GM06990 (cell line): ENCODE measurements around the gene OR6Q1.

Experiments
- DNase-seq: peaks from one replicate; pipeline ENCODE4 v3.0.0-alpha.2; 2011; ENCODE audit not compliant: insufficient read length; ENCODE audit errors: extremely low read depth
- H3K27me3 ChIP-seq: replicated peaks from 2 replicates; pipeline ENCODE4 v1.6.0; 2011; ENCODE audit warnings: low read length; ENCODE audit not compliant: control insufficient read depth, insufficient read depth
- H3K36me3 ChIP-seq: 2 replicates; pipeline ENCODE4 v1.5.1; 2011; ENCODE audit warnings: low read length; ENCODE audit not compliant: control insufficient read depth, insufficient read depth
- H3K4me3 ChIP-seq: replicated peaks from 2 replicates; pipeline ENCODE4 v1.5.1; 2011; ENCODE audit warnings: low read depth, mild to moderate bottlenecking, control low read depth, low read length
- TF ChIP-seq, protein P1 (sequence below): IDR thresholded peaks from 2 replicates; pipeline ENCODE4 v1.5.1; 2011; ENCODE audit warnings: low read length, control low read depth, mild to moderate bottlenecking, inconsistent platforms; ENCODE audit not compliant: insufficient read depth, poor library complexity, severe bottlenecking

OR6Q1 gene

DNA sequence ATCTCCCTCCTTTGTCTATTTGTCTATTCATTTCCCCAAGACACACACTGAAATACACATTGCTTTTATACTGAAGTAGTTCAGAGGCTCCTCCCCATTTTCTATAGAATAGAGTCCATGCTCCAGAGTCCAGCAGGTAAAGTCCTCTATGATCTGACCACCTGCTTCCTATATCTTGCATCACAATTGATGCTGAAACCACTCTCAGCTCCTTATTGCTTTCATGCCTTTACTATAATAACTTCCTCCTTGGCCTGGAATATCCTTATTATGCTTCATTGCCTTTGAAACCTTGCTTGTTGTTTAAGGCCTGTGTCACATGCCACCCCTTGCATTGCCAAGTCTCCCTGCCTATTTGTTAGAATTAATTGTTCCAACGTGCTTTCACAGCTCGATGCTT lies 12.6 kb downstream of the OR6Q1 start:
- Histone ChIP-seq H3K27me3 (no peaks in the 10 kb centered on the region; the same call in 1 of the 2 replicates), H3K4me3 (no peak overlapping the region), H3K36me3 (no peaks in the 10 kb centered on the region)
- no peak for DNase-seq
- TF ChIP-seq, protein P1, sequence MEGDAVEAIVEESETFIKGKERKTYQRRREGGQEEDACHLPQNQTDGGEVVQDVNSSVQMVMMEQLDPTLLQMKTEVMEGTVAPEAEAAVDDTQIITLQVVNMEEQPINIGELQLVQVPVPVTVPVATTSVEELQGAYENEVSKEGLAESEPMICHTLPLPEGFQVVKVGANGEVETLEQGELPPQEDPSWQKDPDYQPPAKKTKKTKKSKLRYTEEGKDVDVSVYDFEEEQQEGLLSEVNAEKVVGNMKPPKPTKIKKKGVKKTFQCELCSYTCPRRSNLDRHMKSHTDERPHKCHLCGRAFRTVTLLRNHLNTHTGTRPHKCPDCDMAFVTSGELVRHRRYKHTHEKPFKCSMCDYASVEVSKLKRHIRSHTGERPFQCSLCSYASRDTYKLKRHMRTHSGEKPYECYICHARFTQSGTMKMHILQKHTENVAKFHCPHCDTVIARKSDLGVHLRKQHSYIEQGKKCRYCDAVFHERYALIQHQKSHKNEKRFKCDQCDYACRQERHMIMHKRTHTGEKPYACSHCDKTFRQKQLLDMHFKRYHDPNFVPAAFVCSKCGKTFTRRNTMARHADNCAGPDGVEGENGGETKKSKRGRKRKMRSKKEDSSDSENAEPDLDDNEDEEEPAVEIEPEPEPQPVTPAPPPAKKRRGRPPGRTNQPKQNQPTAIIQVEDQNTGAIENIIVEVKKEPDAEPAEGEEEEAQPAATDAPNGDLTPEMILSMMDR = no peak

DNA sequence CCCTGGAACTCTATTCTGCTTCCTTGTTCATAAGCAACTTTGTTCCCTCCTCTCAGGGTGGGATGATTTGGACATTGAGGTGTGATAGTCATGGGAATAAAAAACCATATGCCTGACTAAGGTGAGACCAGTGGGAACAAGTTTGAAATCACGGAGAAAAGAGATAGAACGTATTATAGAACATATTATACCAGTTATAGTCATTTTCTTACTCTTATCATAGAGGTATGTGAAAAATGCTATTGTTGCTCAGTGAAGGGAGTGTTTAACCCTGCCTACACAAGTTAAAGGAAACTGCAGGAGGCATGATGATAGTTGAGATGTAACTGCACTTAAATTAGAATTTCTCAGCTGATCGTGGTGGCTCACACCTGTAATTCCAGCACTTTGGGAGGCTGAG lies 15.5 kb downstream of the OR6Q1 start:
- H3K4me3 ChIP-seq = no peak overlapping the region
- H3K36me3 ChIP-seq = no peaks in the 10 kb centered on the region
- DNase-seq = no peak
- TF ChIP-seq, protein P1 = no peak
- no peaks in the 10 kb centered on the region; the same call in 1 of the 2 replicates for H3K27me3 ChIP-seq

DNA sequence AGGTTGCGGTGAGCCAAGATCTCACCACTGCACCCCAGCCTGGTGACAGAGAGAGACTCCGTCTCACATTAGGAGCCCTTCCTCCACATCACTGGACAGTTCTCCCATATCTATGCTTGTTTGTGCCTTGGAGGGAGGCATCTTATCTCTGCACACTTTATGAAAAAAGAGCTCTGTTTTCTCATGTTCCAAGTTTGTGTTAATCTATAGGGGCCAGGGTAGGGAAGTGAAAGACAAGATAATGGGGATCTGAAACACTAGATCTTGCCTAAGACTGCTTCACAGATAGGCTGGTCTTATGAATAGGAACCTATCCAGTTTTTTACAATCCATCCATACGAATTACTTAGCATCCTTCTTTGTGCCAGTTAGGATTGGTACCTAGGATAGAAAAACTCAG lies 17.1 kb downstream of the OR6Q1 start:
- no peak for DNase-seq
- Histone ChIP-seq H3K36me3 (no peaks in the 10 kb centered on the region), H3K27me3 (no peaks in the 10 kb centered on the region; the same call in 1 of the 2 replicates), H3K4me3 (no peak overlapping the region)
- TF ChIP-seq, protein P1 = no peak

DNA sequence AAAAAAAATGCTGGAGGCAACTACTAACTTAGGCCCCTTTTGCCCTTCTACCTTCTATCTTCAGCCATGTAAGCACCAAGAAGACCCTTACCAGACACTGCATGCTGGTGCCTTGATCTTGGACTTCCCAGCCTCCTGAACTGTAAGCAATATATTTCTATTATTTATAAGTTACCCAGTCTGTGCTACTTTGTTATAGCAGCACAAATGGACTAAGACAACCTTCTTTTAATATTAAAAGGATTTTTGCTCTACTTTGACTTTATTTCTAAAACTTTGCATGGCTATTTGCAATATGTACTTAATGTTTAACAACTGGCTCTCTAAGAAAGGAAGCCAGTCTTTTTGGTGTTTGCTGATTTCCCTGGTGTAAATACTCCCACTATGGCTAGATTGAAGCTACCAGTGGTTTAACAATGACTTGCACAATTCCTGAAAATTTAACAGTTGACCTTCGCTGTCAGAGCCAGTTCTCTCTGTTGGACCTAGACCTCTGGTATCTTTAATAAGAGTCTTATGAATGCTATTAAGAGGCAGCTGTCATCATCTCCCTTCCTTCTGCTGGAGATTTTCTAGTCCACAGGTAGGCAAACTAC lies 25.2 kb downstream of the OR6Q1 start:
- H3K4me3 ChIP-seq = no peak overlapping the region
- no peaks in the 10 kb centered on the region for H3K27me3 ChIP-seq
- H3K36me3 ChIP-seq = no peaks in the 10 kb centered on the region
- TF ChIP-seq, protein P1 = no peak
- DNase-seq = no peak

DNA sequence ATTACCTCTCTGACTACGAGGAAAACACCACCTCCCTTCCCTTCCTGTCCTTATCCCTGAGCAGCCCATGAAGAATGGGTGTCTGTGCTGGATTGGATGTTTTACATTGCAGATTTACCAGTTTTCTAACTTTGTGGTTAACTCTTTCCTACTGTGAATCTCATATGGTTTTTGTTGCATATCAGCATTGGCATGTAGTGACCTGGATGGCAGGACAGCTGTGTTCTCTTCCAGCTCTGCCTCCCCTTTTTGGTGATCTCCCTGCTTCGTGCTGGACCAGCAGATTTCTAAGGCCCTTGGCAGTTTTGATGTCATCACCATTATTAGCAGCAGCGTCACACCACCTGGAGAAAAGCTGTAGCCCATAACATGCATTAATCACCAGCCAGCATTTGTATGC lies 26.7 kb downstream of the OR6Q1 start:
- H3K27me3 ChIP-seq = no peaks in the 10 kb centered on the region
- no peak overlapping the region for H3K4me3 ChIP-seq
- TF ChIP-seq, protein P1 = no peak
- no peaks in the 10 kb centered on the region for H3K36me3 ChIP-seq
- no peak for DNase-seq
